Stimulated activated CD8-positive, alpha-beta memory T cell treated with anti-CD3 and anti-CD28 coated beads, Interleukin-15, amount 100 ng/mL, for 4 hours (primary cell): ENCODE measurements around the gene MIOX.
"Not testable (repeated sequence)": the region's sequence is repeated elsewhere in the genome, so short reads cannot be mapped to it uniquely, and the experiment has no call there.

Experiments
- DNase-seq, 2 donors: peaks; one replicate each; pipeline ENCODE4 v3.0.0-alpha.2; 2020; ENCODE audit warnings: low read depth in 2 of 2

The MIOX gene

GRCh38 chr22:50517495-50518260, 31.0 kb downstream of the MIOX start:
- no peak for DNase-seq

- DNase-seq: no peak
These were observed 31.9 kb downstream of the MIOX start for GRCh38 chr22:50518606-50519005.

- DNase-seq: no peak
These were observed 32.5 kb downstream of the MIOX start for GRCh38 chr22:50519151-50519550.

- DNase-seq: not testable (repeated sequence)
These were observed 33.5 kb downstream of the MIOX start for GRCh38 chr22:50520184-50520583.

GRCh38 chr22:50520826-50521453, 34.3 kb downstream of the MIOX start:
- no peak for DNase-seq

GRCh38 chr22:50521710-50522109, 35.1 kb downstream of the MIOX start:
- DNase-seq: no peak

GRCh38 chr22:50522208-50522805, 35.6 kb downstream of the MIOX start:
- DNase-seq: no peak

GRCh38 chr22:50522806-50523438, 36.3 kb downstream of the MIOX start:
- DNase-seq: no peak

GRCh38 chr22:50523458-50523805, 36.8 kb downstream of the MIOX start:
- DNase-seq: no peak

GRCh38 chr22:50523806-50524675, 37.4 kb downstream of the MIOX start:
- DNase-seq: no peak

- DNase-seq: no peak
These were observed 38.0 kb downstream of the MIOX start for GRCh38 chr22:50524676-50525103.

GRCh38 chr22:50525104-50525857, 38.6 kb downstream of the MIOX start, which contains the start of gene SCO2:
Gene SCO2 (minus strand): TSS chr22:50525598. CDS start chr22:50524411, 1,187 bp downstream.
- DNase-seq: peak; percentile 96 to 97

- no peak for DNase-seq
These were observed 39.1 kb downstream of the MIOX start for GRCh38 chr22:50525858-50526107.

GRCh38 chr22:50526108-50526833, 39.6 kb downstream of the MIOX start:
- peak; percentile 70 to 71 for DNase-seq

- no peak for DNase-seq
These were observed 40.5 kb downstream of the MIOX start for GRCh38 chr22:50526834-50527801.

GRCh38 chr22:50527921-50528681, 41.4 kb downstream of the MIOX start:
- DNase-seq: no peak

- DNase-seq: no peak
These were observed 42.2 kb downstream of the MIOX start for GRCh38 chr22:50528682-50529415.

- DNase-seq: no peak
These were observed 42.8 kb downstream of the MIOX start for GRCh38 chr22:50529416-50529896.
